Testis (tissue), 2 donors: ENCODE results near the gene FIBCD1.

ENCODE experiments used
- CTCF ChIP-seq, 3 experiments: fragments of 450-650 bp in 2 of 3; fragments of 200-600 bp in 1 of 3; sonication (generic) in 1 of 3; IDR thresholded peaks; one replicate each; pipeline ENCODE4 v1.5.1; 2016 to 2019; ENCODE audit warnings: antibody characterized with exemption in 3 of 3, mild to moderate bottlenecking in 2 of 3, moderate library complexity in 1 of 3
- POLR2A ChIP-seq: fragments of 450-650 bp; IDR thresholded peaks from one replicate; pipeline ENCODE4 v1.6.1; 2017; ENCODE audit warnings: antibody characterized with exemption, mild to moderate bottlenecking, moderate library complexity

GRCh38 chr9:130869250-130869649, 69.8 kb downstream of the FIBCD1 start:
- TF ChIP-seq POLR2A (no peak), CTCF (IDR thresholded peaks at IDR 0.05) (no peak)
